PC-9 (cell line): Measurements from ENCODE around the gene GRXCR2. TPM values are rescaled to one million over a fixed set of nuclear protein-coding genes. Genes with fewer than 3 reads are reported as not detected.
A peak's percentile ranks its signal among the peaks of the same experiment; 100 is the strongest.
"Not testable (repeated sequence)": the region's sequence is repeated elsewhere in the genome, so short reads cannot be mapped to it uniquely, and the experiment has no call there.

Source experiments
- BruUV-seq: library from RNA; stranded (reverse); fragments of 400-500 nt; replicated peaks from 2 replicates; lab custom pipeline; 2021; lab: Mats Ljungman, UMichigan
- CTCF ChIA-PET: fragments of 300-600 bp; sonication (Branson Sonifier 250); formaldehyde crosslinking; loops from one replicate; lab custom pipeline; 2022; ENCODE audit warnings: antibody characterized with exemption; lab: Charles Lee
- POLR2A ChIA-PET: fragments of 300-600 bp; sonication (Branson Sonifier 250); formaldehyde crosslinking; loops from one replicate; lab custom pipeline; 2022; ENCODE audit warnings: antibody characterized with exemption; ENCODE audit not compliant: unreplicated experiment; lab: Charles Lee
- DNase-seq, 2 experiments: peaks; one replicate each; pipeline versions ENCODE4 v3.0.0 to v3.0.0-alpha.2; 2015 to 2022; ENCODE audit warnings: mixed read lengths in 1 of 2
- H2AFZ ChIP-seq: fragments of 200-600 bp; sonication (generic); 2 replicates; pipeline ENCODE4 v1.8.1; 2017; ENCODE audit warnings: antibody characterized with exemption
- H3F3A ChIP-seq: fragments of 200-600 bp; sonication (generic); 2 replicates; pipeline ENCODE4 v1.8.1; 2017; ENCODE audit warnings: antibody characterized with exemption, mild to moderate bottlenecking, low read depth; ENCODE audit not compliant: insufficient read depth
- H3K27ac ChIP-seq: fragments of 200-600 bp; sonication (generic); 2 replicates; pipeline ENCODE4 v1.6.1; 2016; ENCODE audit warnings: mixed run types
- H3K27me3 ChIP-seq: fragments of 200-600 bp; sonication (generic); 2 replicates; pipeline ENCODE4 v1.6.1; 2016; ENCODE audit warnings: low read depth, mixed run types; ENCODE audit not compliant: insufficient read depth
- H3K36me3 ChIP-seq: fragments of 200-600 bp; sonication (generic); 2 replicates; pipeline ENCODE4 v1.6.1; 2016; ENCODE audit warnings: low read depth, mixed run types
- H3K4me1 ChIP-seq: fragments of 200-600 bp; sonication (generic); replicated peaks from 2 replicates; pipeline ENCODE4 v1.6.1; 2016; ENCODE audit warnings: mixed run types; ENCODE audit not compliant: insufficient read depth
- H3K4me2 ChIP-seq: fragments of 200-600 bp; sonication (generic); 2 replicates; pipeline ENCODE4 v1.6.1; 2017; ENCODE audit warnings: mixed run types
- H3K4me3 ChIP-seq: fragments of 200-600 bp; sonication (generic); 2 replicates; pipeline ENCODE4 v1.6.1; 2016; ENCODE audit warnings: mixed run types
- H3K79me2 ChIP-seq: fragments of 200-600 bp; sonication (generic); 2 replicates; pipeline ENCODE4 v1.6.1; 2017; ENCODE audit warnings: low read depth, mixed run types
- H3K9me2 ChIP-seq: fragments of 200-600 bp; sonication (generic); 2 replicates; pipeline ENCODE4 v1.8.1; 2017; ENCODE audit warnings: mild to moderate bottlenecking; ENCODE audit not compliant: insufficient read depth
- H3K9me3 ChIP-seq: fragments of 200-600 bp; sonication (generic); 2 replicates; pipeline ENCODE4 v1.8.1; 2016; ENCODE audit warnings: low read depth; ENCODE audit not compliant: insufficient read depth
- H4K20me1 ChIP-seq: fragments of 200-600 bp; sonication (generic); 2 replicates; pipeline ENCODE4 v1.8.1; 2017; ENCODE audit not compliant: insufficient read depth
- CTCF ChIP-seq: fragments of 200-600 bp; sonication (generic); conservative IDR thresholded peaks from 2 replicates; pipeline ENCODE4 v1.6.1; 2017; ENCODE audit warnings: mixed run types, antibody characterized with exemption, mild to moderate bottlenecking, moderate library complexity
- EZH2 ChIP-seq: fragments of 200-600 bp; sonication (generic); IDR thresholded peaks from 2 replicates; pipeline ENCODE4 v1.8.0; 2017; ENCODE audit warnings: antibody characterized with exemption, low read depth
- intact Hi-C: fragments of 100-400 bp; cut with micrococcal nuclease; formaldehyde crosslinking; loops from one replicate; pipeline ENCODE4 v1.10.0; 2022; ENCODE audit not compliant: unreplicated experiment
- total RNA-seq: library from RNA; stranded (reverse); gene quantifications from 2 replicates; pipeline ENCODE4 v1.2.3, GENCODE V29; 2021

GRXCR2 gene
- total RNA-seq, 1 experiment from 2014 or later: not detected

DNA sequence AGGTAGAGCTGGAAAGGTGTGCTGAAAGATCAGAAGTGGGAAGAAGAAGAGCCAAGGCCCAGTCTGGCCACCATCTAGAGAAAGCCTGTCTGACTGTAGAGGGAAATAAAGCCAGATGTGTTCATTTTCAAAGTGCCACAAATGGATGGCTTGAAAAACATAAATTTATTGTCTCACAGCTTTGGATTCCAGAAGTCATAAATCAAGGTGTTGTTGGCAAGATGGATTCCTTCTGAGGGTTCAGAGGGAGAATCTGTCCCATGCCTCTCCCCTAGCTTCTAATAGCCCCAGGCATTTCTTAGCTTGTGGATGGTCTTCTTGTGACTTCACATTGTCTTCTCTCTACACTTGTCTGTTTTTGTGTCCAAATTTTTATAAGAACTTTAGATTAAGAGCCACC is 31.5 kb downstream of the GRXCR2 start:
- Histone ChIP-seq H3F3A (no peaks in the 10 kb centered on the region), H3K36me3 (no peaks in the 10 kb centered on the region), H3K79me2 (no peaks in the 10 kb centered on the region), H3K9me3 (no peaks in the 10 kb centered on the region), H3K27ac (no peak overlapping the region), H3K4me3 (no peak overlapping the region), H2AFZ (no peak overlapping the region), H3K4me2 (no peak overlapping the region), H3K4me1 (peaks cover 1% of the 10 kb centered on the region), H3K27me3 (no peaks in the 10 kb centered on the region), H4K20me1 (no peaks in the 10 kb centered on the region), H3K9me2 (no peaks in the 10 kb centered on the region)
- BruUV-seq: no TSS peak
- TF ChIP-seq CTCF: no peak
- no peak for TF ChIP-seq EZH2
- ChIA-PET POLR2A (no interaction called here), CTCF (no interaction called here)
- intact Hi-C loops: no loop called here
- DNase-seq: no peak

DNA sequence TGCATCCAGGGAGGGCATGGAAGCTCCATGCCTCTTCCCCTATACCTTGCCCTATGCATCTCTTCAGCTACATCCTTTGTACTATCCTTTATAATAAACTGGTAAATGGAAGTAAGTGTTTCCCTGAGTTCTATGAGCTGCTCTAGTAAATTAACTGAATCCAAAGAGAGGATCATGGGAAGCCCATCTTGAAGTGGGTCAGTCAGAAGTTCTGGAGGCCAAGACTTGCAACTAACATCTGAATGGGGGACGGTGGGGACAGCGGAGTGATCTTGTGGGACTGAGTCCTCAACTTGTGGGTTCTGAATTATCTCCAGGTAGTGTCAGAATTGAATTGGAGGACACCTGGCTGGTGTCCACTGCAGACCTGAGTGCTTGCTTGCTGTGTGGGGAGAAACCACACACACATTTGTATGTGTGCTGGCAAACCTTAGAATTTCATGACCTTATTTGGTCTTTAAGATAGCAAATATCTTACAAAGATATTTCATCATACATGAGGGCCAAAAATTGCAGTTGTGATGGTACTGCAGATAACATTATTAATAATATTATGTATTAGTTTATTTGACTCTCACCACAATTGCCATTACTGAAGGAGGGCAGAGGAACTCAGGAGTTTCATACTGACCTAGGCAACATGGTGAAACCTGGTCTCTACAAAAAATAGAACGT is 32.2 kb downstream of the GRXCR2 start:
- H3K36me3 ChIP-seq: no peaks in the 10 kb centered on the region
- H3K9me3 ChIP-seq: no peaks in the 10 kb centered on the region
- H3F3A ChIP-seq: no peaks in the 10 kb centered on the region
- TF ChIP-seq CTCF (no peak), EZH2 (no peak)
- intact Hi-C loops: no loop called here
- no peaks in the 10 kb centered on the region for H4K20me1 ChIP-seq
- no peak overlapping the region for H3K4me3 ChIP-seq
- peaks cover 7% of the 10 kb centered on the region for H3K4me1 ChIP-seq
- no peak overlapping the region for H2AFZ ChIP-seq
- POLR2A ChIA-PET: no interaction called here
- CTCF ChIA-PET: no interaction called here
- no peak overlapping the region for H3K27ac ChIP-seq
- no TSS peak for BruUV-seq
- no peak overlapping the region for H3K4me2 ChIP-seq
- H3K79me2 ChIP-seq: no peaks in the 10 kb centered on the region
- H3K27me3 ChIP-seq: no peaks in the 10 kb centered on the region
- no peaks in the 10 kb centered on the region for H3K9me2 ChIP-seq
- DNase-seq: no peak

GRCh38 chr5:145838276-145838675 is 34.5 kb downstream of the GRXCR2 start:
- peaks cover 16% of the 10 kb centered on the region for H3K4me1 ChIP-seq
- DNase-seq: no peak
- no peak overlapping the region for H3K27ac ChIP-seq
- no peaks in the 10 kb centered on the region for H3F3A ChIP-seq
- H3K4me2 ChIP-seq: no peak overlapping the region
- CTCF ChIA-PET: no interaction called here
- no peaks in the 10 kb centered on the region for H3K9me2 ChIP-seq
- intact Hi-C loops: loop anchor here (5.0 kb wide), 1 partner anchor 144 kb away; no protein-coding TSS in a partner anchor
- TF ChIP-seq CTCF (no peak), EZH2 (no peak)
- no peaks in the 10 kb centered on the region for H3K36me3 ChIP-seq
- no peaks in the 10 kb centered on the region for H4K20me1 ChIP-seq
- no peak overlapping the region for H3K4me3 ChIP-seq
- no peaks in the 10 kb centered on the region for H3K9me3 ChIP-seq
- no peak overlapping the region for H2AFZ ChIP-seq
- no TSS peak for BruUV-seq
- H3K27me3 ChIP-seq: no peaks in the 10 kb centered on the region
- H3K79me2 ChIP-seq: peaks cover 7% of the 10 kb centered on the region; the same call in 1 of the 2 replicates
- POLR2A ChIA-PET: no interaction called here

GRCh38 chr5:145836241-145836640 is 36.6 kb downstream of the GRXCR2 start:
- POLR2A ChIA-PET: not testable (repeated sequence)

More at GRCh38 chr5:145836241-145836640, 36.6 kb downstream of the GRXCR2 start:
- BruUV-seq, H3K9me2 ChIP-seq, H3K9me3 ChIP-seq, H3K27me3 ChIP-seq, DNase-seq, H3K36me3 ChIP-seq, H3F3A ChIP-seq, H4K20me1 ChIP-seq, CTCF ChIA-PET, H3K79me2 ChIP-seq: not testable (repeated sequence)
- Histone ChIP-seq H3K4me3 (peak overlapping the region; percentile 71), H3K4me1 (peaks cover 17% of the 10 kb centered on the region), H3K27ac (peak overlapping the region; percentile 35; the same call in 1 of the 2 replicates), H3K4me2 (peak overlapping the region; percentile 83), H2AFZ (peak overlapping the region; percentile 96)
- intact Hi-C loops: loop anchor here (5.0 kb wide), 1 partner anchor 146 kb away; no protein-coding TSS in a partner anchor
